HL-60 (cell line): ENCODE results near the gene CHST3.

Experiments
- GABPA ChIP-seq: IDR thresholded peaks from 2 replicates; pipeline ENCODE4 v1.6.1; 2012; ENCODE audit warnings: low read depth
- POLR2AphosphoS5 ChIP-seq: IDR thresholded peaks from 2 replicates; pipeline ENCODE4 v1.6.1; 2012; ENCODE audit warnings: low read depth
- SPI1 ChIP-seq: IDR thresholded peaks from 2 replicates; pipeline ENCODE4 v1.6.1; 2012; ENCODE audit warnings: low read depth, mild to moderate bottlenecking, borderline replicate concordance
- TF ChIP-seq, protein P1 (sequence below): IDR thresholded peaks from one replicate; pipeline ENCODE4 v1.5.1; 2011; ENCODE audit warnings: low read length, control low read depth, inconsistent platforms; ENCODE audit not compliant: insufficient read depth
- TF ChIP-seq, protein P2 (sequence below): IDR thresholded peaks from 2 replicates; pipeline ENCODE4 v1.6.1; 2012; ENCODE audit warnings: low read depth; ENCODE audit not compliant: insufficient replicate concordance

DNA sequence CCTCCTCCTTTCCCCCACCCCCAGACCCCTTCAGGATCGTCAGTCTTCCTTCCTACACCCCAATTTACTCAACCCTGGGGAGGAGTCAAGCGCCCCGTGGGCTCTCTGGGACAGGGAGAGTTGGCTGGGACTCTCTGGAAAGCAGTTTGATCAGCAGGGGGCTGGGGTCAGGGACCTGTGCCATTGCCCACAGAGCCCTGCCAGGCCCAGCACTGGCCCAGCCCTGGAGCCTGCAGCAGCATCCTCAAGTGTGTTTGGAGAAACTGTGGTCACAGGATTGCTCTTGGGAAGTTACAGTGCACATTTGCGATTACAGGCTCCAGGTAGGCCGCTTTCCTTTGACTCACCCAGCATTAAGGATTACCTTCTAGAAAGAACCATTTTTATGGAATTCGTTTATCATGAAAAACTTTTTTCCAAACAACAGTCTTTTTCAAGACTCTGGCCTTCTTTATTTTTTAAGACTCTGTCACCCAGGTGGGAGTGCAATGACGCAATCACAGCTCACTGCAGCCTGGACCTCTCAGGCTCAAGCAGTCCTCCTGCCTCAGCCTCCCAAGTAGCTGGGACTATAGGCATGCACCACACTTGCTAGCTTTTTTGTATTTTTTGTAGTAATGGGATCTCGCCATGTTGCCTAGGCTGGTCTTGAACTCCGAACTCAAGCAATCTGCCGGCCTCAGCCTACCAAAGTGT is 50.7 kb downstream of the CHST3 start:
- TF ChIP-seq, protein P1, sequence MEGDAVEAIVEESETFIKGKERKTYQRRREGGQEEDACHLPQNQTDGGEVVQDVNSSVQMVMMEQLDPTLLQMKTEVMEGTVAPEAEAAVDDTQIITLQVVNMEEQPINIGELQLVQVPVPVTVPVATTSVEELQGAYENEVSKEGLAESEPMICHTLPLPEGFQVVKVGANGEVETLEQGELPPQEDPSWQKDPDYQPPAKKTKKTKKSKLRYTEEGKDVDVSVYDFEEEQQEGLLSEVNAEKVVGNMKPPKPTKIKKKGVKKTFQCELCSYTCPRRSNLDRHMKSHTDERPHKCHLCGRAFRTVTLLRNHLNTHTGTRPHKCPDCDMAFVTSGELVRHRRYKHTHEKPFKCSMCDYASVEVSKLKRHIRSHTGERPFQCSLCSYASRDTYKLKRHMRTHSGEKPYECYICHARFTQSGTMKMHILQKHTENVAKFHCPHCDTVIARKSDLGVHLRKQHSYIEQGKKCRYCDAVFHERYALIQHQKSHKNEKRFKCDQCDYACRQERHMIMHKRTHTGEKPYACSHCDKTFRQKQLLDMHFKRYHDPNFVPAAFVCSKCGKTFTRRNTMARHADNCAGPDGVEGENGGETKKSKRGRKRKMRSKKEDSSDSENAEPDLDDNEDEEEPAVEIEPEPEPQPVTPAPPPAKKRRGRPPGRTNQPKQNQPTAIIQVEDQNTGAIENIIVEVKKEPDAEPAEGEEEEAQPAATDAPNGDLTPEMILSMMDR = no peak
- TF ChIP-seq, protein P2, sequence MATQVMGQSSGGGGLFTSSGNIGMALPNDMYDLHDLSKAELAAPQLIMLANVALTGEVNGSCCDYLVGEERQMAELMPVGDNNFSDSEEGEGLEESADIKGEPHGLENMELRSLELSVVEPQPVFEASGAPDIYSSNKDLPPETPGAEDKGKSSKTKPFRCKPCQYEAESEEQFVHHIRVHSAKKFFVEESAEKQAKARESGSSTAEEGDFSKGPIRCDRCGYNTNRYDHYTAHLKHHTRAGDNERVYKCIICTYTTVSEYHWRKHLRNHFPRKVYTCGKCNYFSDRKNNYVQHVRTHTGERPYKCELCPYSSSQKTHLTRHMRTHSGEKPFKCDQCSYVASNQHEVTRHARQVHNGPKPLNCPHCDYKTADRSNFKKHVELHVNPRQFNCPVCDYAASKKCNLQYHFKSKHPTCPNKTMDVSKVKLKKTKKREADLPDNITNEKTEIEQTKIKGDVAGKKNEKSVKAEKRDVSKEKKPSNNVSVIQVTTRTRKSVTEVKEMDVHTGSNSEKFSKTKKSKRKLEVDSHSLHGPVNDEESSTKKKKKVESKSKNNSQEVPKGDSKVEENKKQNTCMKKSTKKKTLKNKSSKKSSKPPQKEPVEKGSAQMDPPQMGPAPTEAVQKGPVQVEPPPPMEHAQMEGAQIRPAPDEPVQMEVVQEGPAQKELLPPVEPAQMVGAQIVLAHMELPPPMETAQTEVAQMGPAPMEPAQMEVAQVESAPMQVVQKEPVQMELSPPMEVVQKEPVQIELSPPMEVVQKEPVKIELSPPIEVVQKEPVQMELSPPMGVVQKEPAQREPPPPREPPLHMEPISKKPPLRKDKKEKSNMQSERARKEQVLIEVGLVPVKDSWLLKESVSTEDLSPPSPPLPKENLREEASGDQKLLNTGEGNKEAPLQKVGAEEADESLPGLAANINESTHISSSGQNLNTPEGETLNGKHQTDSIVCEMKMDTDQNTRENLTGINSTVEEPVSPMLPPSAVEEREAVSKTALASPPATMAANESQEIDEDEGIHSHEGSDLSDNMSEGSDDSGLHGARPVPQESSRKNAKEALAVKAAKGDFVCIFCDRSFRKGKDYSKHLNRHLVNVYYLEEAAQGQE = no peak
- TF ChIP-seq GABPA (no peak), POLR2AphosphoS5 (no peak), SPI1 (no peak)
